HG03442 (cell line): ENCODE measurements around the gene IFNA8.
"Not testable (repeated sequence)": the region's sequence is repeated elsewhere in the genome, so short reads cannot be mapped to it uniquely, and the experiment has no call there.

ENCODE experiments used
- ATAC-seq: cut with Tn5 transposase; IDR thresholded peaks from one replicate; pipeline ENCODE4 v1.9.1; 2021; ENCODE audit warnings: mild to moderate bottlenecking, moderate library complexity; ENCODE audit not compliant: unreplicated experiment

IFNA8 gene

DNA sequence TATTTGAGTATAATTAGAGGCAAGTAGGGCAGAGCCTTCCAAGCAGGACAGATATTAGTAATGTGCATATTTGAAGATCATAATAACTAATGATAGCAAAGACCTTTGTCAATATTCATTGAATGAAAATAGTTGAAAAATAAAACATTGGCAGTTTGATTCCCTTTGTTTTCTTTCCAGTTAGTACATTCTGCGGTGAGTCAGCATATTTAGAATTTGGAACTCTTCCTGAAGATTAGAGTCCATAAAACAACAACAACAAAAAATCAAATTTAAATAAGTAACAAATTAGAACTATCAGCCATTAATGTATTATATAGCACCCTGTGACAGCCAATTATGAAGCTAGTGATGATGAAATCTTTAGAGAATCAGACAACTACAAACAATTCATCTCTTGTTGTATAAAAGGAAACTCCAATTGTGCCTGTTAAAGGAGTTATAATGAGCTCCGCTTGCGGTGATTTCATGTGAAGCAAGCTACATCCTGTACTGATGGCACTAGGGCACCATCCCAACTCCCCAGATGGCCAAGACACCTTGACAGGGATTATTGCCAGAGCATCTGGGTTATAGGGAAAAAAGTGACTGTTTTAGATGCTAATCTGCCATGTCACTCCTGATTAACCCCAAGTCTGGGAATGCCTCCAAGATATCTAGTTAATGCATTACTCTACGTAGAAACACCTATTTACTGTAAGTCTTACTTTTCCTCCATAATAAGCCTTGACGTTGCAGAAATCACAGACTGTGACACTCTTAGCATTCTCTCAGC is 6.8 kb downstream of the IFNA8 start:
- ATAC-seq = no peak

DNA sequence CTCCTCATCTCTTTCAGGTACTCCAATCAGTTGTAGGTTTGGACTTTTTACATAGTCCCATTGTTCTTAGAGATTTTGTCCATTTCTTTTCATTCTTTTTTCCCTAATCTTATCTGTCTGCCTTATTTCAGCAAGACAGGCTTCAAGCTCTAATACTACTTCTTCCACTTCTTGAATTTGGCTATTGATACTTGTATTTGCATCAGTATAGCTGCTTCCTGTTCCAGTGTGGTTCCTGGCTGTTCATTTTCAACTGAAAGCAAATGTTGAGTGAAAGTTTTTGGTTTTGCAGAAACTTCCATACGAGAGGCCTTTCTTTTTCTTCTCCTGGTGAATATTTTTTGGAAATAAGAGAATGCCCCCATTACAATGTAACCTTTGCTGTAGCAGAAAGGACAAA is 19.3 kb downstream of the IFNA8 start:
- no peak for ATAC-seq

GRCh38 chr9:21429191-21429590 is 20.3 kb downstream of the IFNA8 start:
- ATAC-seq = no peak

GRCh38 chr9:21432672-21433425 is 23.9 kb downstream of the IFNA8 start:
- ATAC-seq = no peak

- no peak for ATAC-seq
Measured at GRCh38 chr9:21434202-21435014, 25.5 kb downstream of the IFNA8 start.

DNA sequence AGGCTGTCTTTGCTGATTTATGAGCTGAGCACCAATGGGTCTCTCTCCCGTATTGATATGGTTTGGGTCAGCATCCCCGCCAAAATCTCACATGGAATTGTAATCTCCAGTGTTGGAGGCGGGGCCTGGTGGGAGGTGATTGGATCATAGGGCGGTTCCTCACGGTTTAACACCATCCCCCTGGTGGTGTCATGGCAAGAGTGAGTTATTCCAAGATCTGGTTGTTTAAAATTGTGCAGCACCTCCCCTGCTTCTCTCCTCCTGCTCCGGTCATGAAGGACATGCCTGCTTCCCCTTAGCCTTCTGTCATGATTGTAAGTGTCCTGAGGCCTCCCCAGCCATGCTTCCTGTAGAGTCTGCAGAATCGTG is 26.1 kb downstream of the IFNA8 start:
- not testable (repeated sequence) for ATAC-seq

- no peak for ATAC-seq
Measured at GRCh38 chr9:21440139-21440538, 31.2 kb downstream of the IFNA8 start, which contains the start of gene IFNA1. IFNA1 (plus strand) TSS chr9:21440439; CDS start chr9:21440508, 69 bp downstream.

DNA sequence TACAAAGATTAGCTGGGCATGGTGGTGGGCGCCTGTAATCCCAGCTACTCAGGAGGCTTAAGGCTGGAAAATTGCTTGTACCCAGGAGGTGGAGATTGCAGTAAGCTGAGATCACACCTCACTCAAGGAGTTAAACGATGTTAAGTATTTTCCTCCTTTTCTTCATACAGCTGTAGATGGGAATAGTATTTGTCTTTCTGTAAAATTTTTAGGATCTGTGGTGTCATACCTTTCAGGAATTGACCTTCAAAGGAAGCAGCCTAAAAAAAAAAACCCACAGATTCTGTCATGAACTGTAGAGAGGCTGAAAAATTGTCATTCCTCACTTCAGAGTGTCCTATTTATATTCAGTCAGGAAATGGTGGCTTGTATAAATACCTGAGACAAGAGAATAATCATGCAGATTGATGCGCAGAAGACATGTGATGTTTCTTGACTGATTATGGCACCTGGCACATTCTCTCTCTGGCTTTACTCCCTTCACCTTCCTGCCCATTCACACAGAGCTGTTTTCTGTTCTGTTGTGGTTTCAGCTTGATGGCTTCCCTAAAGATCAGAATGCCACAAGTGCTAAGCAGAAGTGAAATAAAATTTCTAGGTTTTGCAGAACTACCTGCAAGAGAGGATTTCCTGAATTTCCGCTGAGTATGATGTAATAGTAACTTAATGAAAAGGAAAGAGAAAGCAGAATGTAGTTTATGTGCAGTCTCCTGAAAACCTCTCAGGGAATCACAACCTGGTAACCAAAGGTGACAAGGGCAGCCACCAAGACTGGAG is 35.1 kb downstream of the IFNA8 start:
- peak; percentile 86 for ATAC-seq

DNA sequence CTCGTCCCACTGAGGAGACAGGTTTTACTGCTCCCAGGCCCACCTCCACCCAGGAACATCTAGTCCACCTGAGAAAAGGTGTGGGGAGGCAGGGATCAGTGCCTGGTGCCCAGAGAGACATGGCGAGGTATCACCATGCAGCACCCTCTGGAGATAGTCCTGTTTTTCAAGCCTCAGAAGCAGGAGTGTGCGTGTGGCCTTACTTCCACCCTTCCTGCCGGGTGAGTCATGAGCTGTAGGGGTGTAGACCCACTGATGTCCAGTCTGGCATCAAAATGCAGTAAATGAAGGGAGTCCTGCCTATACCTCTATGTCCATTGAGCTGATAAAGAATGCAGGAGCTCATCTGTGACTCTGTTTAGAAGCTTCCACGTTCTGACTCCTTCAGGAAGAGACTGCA is 40.4 kb downstream of the IFNA8 start:
- ATAC-seq = not testable (repeated sequence)

DNA sequence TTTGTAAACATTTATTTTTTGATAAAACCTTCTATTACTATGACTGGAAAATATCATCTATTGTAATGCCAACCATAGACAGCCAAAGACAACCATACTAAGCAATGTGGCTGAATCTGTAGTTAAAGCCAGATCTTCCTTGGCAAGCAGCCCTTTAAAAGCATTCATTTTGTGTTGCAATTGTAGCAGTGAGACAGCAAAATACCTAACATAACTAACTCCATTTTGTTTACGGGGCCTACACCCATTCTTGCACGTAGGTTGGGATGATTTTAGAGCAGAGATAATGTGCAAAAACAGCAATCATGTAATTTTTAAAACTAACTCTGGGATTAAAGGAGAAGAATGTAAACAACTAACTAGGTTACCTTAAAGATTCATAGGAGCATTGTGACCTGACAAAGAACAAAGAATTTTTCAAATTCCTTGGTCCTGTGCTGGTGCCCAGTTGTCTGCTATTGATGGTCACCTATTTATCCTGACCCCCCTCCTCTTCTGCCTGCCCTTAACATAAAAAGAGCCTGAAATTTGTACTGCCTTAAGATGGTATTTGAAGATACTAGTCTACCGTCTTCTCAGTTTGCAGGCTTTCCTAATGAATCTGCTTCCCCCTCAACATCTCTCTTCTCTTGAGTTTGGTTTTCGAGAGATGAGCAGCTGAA is 41.9 kb downstream of the IFNA8 start:
- no peak for ATAC-seq

DNA sequence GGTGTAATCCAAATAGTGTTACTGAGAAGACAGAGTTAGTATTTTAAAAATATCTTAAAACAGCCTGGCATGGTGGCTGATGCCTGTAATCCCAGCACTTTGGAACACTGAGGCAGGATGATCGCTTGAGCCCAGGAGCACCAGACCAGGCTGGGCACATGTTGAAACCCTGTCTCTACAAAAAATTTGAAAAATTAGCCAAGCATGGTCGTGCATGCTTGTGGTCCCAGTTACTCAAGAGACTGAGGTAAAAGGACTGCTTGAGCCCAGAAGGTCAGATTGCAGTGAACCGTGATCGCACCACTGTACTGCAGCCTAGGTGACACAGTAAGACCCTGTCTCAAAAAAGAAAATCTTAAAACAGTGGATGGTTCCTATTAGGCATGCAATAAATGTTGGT is 43.8 kb downstream of the IFNA8 start:
- no peak for ATAC-seq

GRCh38 chr9:21454149-21454548 is 45.2 kb downstream of the IFNA8 start:
- ATAC-seq = no peak

DNA sequence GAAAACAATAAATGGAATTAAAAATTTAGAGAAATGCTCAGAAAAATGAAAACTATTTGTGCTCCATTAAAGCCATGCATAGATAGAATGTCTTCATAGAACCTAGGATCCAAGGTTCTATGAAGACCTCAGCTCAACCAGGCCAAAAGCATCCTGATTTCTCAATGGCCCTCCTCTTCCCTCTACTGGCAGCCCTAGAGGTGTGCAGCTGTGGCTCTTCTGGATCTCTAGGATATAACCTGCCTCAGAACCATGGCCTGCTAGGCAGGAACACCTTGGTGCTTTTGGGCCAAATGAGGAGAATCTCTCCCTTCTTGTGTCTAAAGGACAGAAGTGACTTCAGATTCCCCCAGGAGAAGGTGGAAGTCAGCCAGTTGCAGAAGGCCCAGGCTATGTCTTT is 46.4 kb downstream of the IFNA8 start:
- peak; percentile 90 for ATAC-seq
